ENCODE data around the gene GLRA1. TPM values are rescaled to one million over a fixed set of nuclear protein-coding genes. Genes with fewer than 3 reads are reported as not detected.

Gene GLRA1
- total RNA-seq, 1 experiment from 2014 or later, result not detected

- DNase-seq (ENCODE audit: low read depth, low spot score) (no peak), ATAC-seq (no peak)
- BruUV-seq (replicated peaks), result no TSS peak
- H3K27me3 ChIP-seq (ENCODE audit: control insufficient read depth, insufficient read depth, low read length), result no peaks in the 10 kb centered on the region
- in situ Hi-C loops (cut with HindIII; ENCODE audit: low pct_unique_long_range_greater_than_20kb, low sequenced_read_pairs), result no loop called here
- no peak overlapping the region for H3K4me3 ChIP-seq (ENCODE audit: low read depth in 2 of 2, low read length in 2 of 2)
- intact Hi-C loops (cut with micrococcal nuclease; ENCODE audit: unreplicated experiment), result no loop called here
- no peak overlapping the region for H3K27ac ChIP-seq (ENCODE audit: low read length)
- H3K36me3 ChIP-seq (ENCODE audit: control insufficient read depth, insufficient read depth, low read length), result no peaks in the 10 kb centered on the region
- H3K4me1 ChIP-seq (ENCODE audit: control insufficient read depth, insufficient read depth, low read length), result no peaks in the 10 kb centered on the region
- ChIA-PET POLR2A (no interaction called here), CTCF (no interaction called here)
- H3K9me3 ChIP-seq (ENCODE audit: control insufficient read depth, insufficient read depth, low read depth, low read length), result no peaks in the 10 kb centered on the region
- TF ChIP-seq TCF7L2 (IDR thresholded peaks at IDR 0.05; ENCODE audit: low read depth, low read length) (no peak), SIN3A (IDR thresholded peaks at IDR 0.05; ENCODE audit: borderline replicate concordance, insufficient read depth, low read depth, low read length) (no peak), POLR2AphosphoS5 (IDR thresholded peaks at IDR 0.05; ENCODE audit: low read depth, low read length) (no peak), REST (IDR thresholded peaks at IDR 0.05; ENCODE audit: insufficient read depth in 1 of 2, low read depth in 2 of 2, low read length in 1 of 2) (no peak), CTCF (IDR thresholded peaks at IDR 0.05) (no peak)
These were observed 20.5 kb downstream of the GLRA1 start for GRCh38 chr5:151904127-151904526.

DNA sequence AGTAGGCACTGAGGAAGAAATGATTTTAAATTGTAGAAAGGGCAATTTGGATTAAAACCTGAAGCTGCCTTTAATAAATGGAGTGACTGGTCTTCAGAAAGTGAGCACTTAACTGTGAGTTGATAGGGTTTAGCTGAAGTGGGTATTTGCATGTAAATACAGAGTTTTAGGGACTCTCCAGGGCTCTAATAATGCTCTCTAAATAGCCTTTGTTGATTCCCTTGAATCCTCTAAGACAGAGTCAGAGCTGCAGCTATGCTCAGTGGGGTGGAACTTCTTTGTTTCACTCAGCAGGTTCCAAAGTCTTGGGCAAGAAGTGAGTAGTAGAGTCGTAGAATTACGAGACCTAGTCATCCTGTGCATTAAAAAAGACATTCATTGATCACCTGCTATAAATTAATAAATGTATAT, 21.4 kb downstream of the GLRA1 start:
- intact Hi-C loops (cut with micrococcal nuclease; ENCODE audit: unreplicated experiment) (no loop called here), in situ Hi-C loops (cut with HindIII; ENCODE audit: low pct_unique_long_range_greater_than_20kb, low sequenced_read_pairs) (no loop called here)
- Histone ChIP-seq H3K27me3 (ENCODE audit: control insufficient read depth, insufficient read depth, low read length) (no peaks in the 10 kb centered on the region), H3K27ac (ENCODE audit: low read length) (no peak overlapping the region), H3K9me3 (ENCODE audit: control insufficient read depth, insufficient read depth, low read depth, low read length) (no peaks in the 10 kb centered on the region), H3K4me1 (ENCODE audit: control insufficient read depth, insufficient read depth, low read length) (no peaks in the 10 kb centered on the region), H3K4me3 (ENCODE audit: low read depth in 2 of 2, low read length in 2 of 2) (no peak overlapping the region), H3K36me3 (ENCODE audit: control insufficient read depth, insufficient read depth, low read length) (no peaks in the 10 kb centered on the region)
- CTCF ChIA-PET, result interaction anchor here (0.6 kb wide), 1 partner anchor 119 kb away, joined by 3 read pairs; no protein-coding TSS in a partner anchor
- ATAC-seq (no peak), DNase-seq (ENCODE audit: low read depth, low spot score) (no peak)
- POLR2A ChIA-PET, result no interaction called here
- TF ChIP-seq CTCF (IDR thresholded peaks at IDR 0.05) (no peak), TCF7L2 (IDR thresholded peaks at IDR 0.05; ENCODE audit: low read depth, low read length) (no peak), POLR2AphosphoS5 (IDR thresholded peaks at IDR 0.05; ENCODE audit: low read depth, low read length) (no peak), REST (IDR thresholded peaks at IDR 0.05; ENCODE audit: insufficient read depth in 1 of 2, low read depth in 2 of 2, low read length in 1 of 2) (no peak), SIN3A (IDR thresholded peaks at IDR 0.05; ENCODE audit: borderline replicate concordance, insufficient read depth, low read depth, low read length) (no peak)
- no TSS peak for BruUV-seq (replicated peaks)
